Measurements from ENCODE around the gene TMOD1. TPM values are rescaled to one million over a fixed set of nuclear protein-coding genes. Genes with fewer than 3 reads are reported as not detected.
"Not testable (repeated sequence)": the region's sequence is repeated elsewhere in the genome, so short reads cannot be mapped to it uniquely, and the experiment has no call there.

The TMOD1 gene
- total RNA-seq, 1 experiment from 2014 or later, result 1.0 TPM

DNA sequence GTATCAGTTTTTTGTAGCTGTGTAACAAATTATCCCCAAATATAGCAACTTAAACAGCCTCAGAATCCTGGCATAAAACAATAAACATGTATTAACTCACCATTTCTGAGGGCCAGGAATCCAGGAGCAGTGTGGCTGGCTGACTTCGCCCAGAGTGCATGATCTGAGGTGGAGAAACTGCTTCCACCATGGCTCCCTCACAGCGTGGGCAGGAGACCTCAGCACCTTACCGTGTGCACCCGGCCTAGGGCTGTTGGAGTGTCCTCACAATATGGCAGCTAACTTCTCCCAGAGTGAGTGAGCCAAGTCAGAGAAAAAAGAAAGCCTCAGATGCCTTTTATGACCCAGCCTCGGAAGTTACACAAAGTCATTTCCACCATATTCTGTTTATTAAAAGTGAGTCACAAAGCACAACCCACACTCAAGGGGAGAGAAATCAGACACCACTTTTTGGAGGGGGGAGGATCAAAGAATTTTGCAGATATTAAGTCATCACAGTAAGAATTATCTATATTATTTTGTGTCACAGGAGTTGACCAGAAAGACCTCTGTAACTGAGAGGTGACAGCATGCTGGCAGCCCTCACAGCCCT is 72.1 kb downstream of the TMOD1 start:
- Mint-ChIP-seq H3K36me3 (no peaks in the 10 kb centered on the region), H3K27me3 (ENCODE audit: low read depth) (peaks cover 5% of the 10 kb centered on the region; the same call in 1 of the 2 replicates), H3K27ac (no peak overlapping the region), H3K9me3 (no peaks in the 10 kb centered on the region), H3K4me3 (no peak overlapping the region), H3K4me1 (no peaks in the 10 kb centered on the region)
- no peak for DNase-seq (ENCODE audit: low spot score)
- CTCF ChIA-PET, result interaction anchor here (0.6 kb wide), 1 partner anchor 87 kb away, joined by 4 read pairs; no protein-coding TSS in a partner anchor
- no peak for TF ChIP-seq ZNF416 (CRISPR knock-in tag; IDR thresholded peaks at IDR 0.05)
- no peak for TF ChIP-seq ZNF263 (CRISPR knock-in tag; IDR thresholded peaks at IDR 0.05; ENCODE audit: low read depth)
- no peak for TF ChIP-seq CBFB (CRISPR knock-in tag; IDR thresholded peaks at IDR 0.05; ENCODE audit: low read depth)
- TF ChIP-seq ELF4 (CRISPR knock-in tag; IDR thresholded peaks at IDR 0.05; ENCODE audit: low read depth), result no peak
- TF ChIP-seq, protein P1, sequence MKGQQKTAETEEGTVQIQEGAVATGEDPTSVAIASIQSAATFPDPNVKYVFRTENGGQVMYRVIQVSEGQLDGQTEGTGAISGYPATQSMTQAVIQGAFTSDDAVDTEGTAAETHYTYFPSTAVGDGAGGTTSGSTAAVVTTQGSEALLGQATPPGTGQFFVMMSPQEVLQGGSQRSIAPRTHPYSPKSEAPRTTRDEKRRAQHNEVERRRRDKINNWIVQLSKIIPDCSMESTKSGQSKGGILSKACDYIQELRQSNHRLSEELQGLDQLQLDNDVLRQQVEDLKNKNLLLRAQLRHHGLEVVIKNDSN (CRISPR knock-in tag; IDR thresholded peaks at IDR 0.05), result no peak
- TF ChIP-seq FOXP1 (CRISPR knock-in tag; IDR thresholded peaks at IDR 0.05; ENCODE audit: borderline replicate concordance), result no peak
- TF ChIP-seq TP53 (CRISPR knock-in tag; IDR thresholded peaks at IDR 0.05), result no peak
- no peak for TF ChIP-seq JUN (CRISPR knock-in tag; IDR thresholded peaks at IDR 0.05)
- TF ChIP-seq, protein P2, sequence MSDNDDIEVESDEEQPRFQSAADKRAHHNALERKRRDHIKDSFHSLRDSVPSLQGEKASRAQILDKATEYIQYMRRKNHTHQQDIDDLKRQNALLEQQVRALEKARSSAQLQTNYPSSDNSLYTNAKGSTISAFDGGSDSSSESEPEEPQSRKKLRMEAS (CRISPR knock-in tag; IDR thresholded peaks at IDR 0.05), result no peak
- no peak for TF ChIP-seq IRF1 (CRISPR knock-in tag; IDR thresholded peaks at IDR 0.05)
- no peak for TF ChIP-seq ATF2 (CRISPR knock-in tag; IDR thresholded peaks at IDR 0.05; ENCODE audit: borderline replicate concordance, low read depth)
- TF ChIP-seq SMAD4 (CRISPR knock-in tag; IDR thresholded peaks at IDR 0.05), result no peak
- POLR2A ChIA-PET, result no interaction called here
- ATAC-seq, result no peak

- H3K27ac Mint-ChIP-seq; H3K36me3 Mint-ChIP-seq; DNase-seq (ENCODE audit: low spot score); H3K27me3 Mint-ChIP-seq (ENCODE audit: low read depth); H3K4me3 Mint-ChIP-seq; POLR2A ChIA-PET; H3K4me1 Mint-ChIP-seq; ATAC-seq; H3K9me3 Mint-ChIP-seq: not testable (repeated sequence)
- CTCF ChIA-PET, result interaction anchor here (0.8 kb wide), 1 partner anchor 72 kb away, joined by 4 read pairs; the partner anchor contains the start of gene TMOD1
Measured at GRCh38 chr9:97574101-97574571, 72.7 kb downstream of the TMOD1 start.

DNA sequence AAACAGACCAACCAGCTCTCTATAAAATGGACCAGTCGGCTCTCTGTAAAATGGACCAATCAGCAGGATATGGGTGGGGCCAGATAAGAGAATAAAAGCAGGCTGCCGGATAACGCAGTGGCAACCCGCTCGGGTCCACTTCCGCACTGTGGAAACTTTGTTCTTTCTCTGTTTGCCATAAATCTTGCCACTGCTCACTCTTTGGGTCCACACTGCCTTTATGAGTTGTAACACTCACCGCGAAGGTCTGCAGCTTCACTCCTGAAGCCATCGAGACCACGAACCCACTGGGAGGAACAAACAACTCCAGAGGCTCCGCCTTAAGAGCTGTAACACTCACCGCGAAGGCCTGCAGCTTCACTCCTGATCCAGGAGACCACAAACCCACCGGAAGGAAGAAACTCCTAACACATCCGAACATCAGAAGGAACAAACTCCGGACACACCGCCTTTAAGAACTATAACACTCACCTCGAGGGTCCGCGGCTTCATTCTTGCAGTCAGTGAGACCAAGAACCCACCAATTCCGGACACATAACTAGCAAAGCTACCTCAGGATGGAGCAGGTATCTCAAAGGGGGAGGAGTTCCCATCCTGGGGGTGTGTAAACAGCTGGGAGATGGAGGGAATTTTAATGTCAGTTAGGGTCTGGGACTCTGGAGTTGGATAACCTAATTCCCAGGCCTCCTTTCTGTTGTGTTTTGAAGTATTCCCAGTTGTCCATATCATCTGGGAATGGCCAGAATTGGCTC is 73.6 kb downstream of the TMOD1 start:
- peak; percentile 2 for DNase-seq (ENCODE audit: low spot score)
- H3K36me3 Mint-ChIP-seq; H3K4me3 Mint-ChIP-seq; H3K4me1 Mint-ChIP-seq; POLR2A ChIA-PET; ATAC-seq; H3K9me3 Mint-ChIP-seq; H3K27ac Mint-ChIP-seq; H3K27me3 Mint-ChIP-seq (ENCODE audit: low read depth): not testable (repeated sequence)
- TF ChIP-seq NFYB (CRISPR knock-in tag; conservative IDR thresholded peaks at IDR 0.05; ENCODE audit: low read depth), result peak; percentile 4; the same call in 1 of the 2 replicates
- CTCF ChIA-PET, result interaction anchor here (0.8 kb wide), 1 partner anchor 73 kb away, joined by 4 read pairs; the partner anchor contains the start of gene TMOD1

- peak; percentile 1 for DNase-seq (ENCODE audit: low spot score)
- ChIA-PET CTCF (no interaction called here), POLR2A (interaction anchor here (0.6 kb wide), 1 partner anchor 30 kb away, joined by 3 read pairs; no protein-coding TSS in a partner anchor)
- ATAC-seq, result no peak
- no peaks in the 10 kb centered on the region for H3K36me3 Mint-ChIP-seq
- H3K4me1 Mint-ChIP-seq, result no peaks in the 10 kb centered on the region
- no peaks in the 10 kb centered on the region for H3K9me3 Mint-ChIP-seq
- peaks cover 5% of the 10 kb centered on the region for H3K27me3 Mint-ChIP-seq (ENCODE audit: low read depth)
- TF ChIP-seq USF2 (CRISPR knock-in tag; IDR thresholded peaks at IDR 0.05), result no peak
- TF ChIP-seq HMGA2 (CRISPR knock-in tag; IDR thresholded peaks at IDR 0.05), result no peak
- TF ChIP-seq, protein P3, sequence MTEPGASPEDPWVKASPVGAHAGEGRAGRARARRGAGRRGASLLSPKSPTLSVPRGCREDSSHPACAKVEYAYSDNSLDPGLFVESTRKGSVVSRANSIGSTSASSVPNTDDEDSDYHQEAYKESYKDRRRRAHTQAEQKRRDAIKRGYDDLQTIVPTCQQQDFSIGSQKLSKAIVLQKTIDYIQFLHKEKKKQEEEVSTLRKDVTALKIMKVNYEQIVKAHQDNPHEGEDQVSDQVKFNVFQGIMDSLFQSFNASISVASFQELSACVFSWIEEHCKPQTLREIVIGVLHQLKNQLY (CRISPR knock-in tag; IDR thresholded peaks at IDR 0.05), result no peak
- no peak for TF ChIP-seq KAT7 (CRISPR knock-in tag; IDR thresholded peaks at IDR 0.05; ENCODE audit: borderline replicate concordance)
- no peak for TF ChIP-seq ELF4 (CRISPR knock-in tag; IDR thresholded peaks at IDR 0.05; ENCODE audit: low read depth)
- no peak for TF ChIP-seq CTCF (IDR thresholded peaks at IDR 0.05)
- H3K4me3 Mint-ChIP-seq, result no peak overlapping the region
- H3K27ac Mint-ChIP-seq, result no peak overlapping the region
Measured at GRCh38 chr9:97575673-97576200, 74.3 kb downstream of the TMOD1 start.

Data from WTC11 (cell line).